ENCODE results near the gene LLCFC1. TPM values are rescaled to one million over a fixed set of nuclear protein-coding genes. Genes with fewer than 3 reads are reported as not detected.

LLCFC1 gene
- total RNA-seq, 2 donors from 2014 or later = not detected

DNA sequence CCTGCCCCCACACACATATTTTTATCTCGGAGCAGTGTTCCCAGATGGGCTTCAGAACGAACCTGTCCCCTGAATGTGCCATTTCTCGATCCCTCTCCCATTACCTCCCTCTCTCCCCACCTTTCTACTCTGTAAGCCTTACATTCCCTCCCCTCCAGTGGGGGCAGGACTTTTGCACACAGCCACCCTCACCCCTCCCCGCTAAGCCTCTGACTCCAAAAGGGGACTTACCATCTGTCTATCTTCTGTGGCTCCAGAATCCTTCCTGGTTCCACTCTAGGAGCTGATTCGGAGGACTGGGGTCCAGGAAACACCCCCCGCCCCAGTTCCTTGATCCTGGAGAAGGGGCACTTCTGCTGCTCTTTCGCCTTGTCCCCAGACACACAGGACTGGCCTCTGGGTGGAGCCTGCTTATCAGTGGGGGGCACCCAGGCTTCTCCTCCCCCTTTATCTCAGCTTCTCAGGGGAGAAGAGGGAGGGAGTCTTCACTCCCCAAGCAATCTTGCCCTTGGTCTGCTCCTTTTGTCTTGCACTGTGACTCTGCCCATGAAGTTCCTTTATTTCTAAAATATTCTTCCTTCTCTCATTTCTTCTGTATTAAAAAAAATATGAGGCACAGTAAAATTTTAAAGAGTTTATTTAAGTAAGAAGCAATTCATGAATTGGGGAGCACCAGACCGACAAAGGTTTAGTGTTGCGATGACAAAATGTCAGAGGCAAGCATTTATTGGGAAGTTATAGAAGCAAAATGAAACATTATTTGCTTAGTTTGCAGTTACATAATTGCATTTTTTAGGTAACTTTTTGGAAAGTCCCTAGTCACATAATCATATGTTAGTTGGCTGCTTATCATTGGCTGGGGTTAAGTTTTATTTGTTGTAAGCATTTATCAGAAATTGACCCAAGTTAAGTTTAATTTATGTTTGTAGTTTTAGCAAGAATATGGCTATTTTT is 23.0 kb downstream of the LLCFC1 start, which contains the start of gene KEL:
TSS of gene KEL (minus strand) at position 391 of the 954 bp plus-strand sequence. CDS start at position 234, 157 bp downstream.
- TF ChIP-seq, protein P1, sequence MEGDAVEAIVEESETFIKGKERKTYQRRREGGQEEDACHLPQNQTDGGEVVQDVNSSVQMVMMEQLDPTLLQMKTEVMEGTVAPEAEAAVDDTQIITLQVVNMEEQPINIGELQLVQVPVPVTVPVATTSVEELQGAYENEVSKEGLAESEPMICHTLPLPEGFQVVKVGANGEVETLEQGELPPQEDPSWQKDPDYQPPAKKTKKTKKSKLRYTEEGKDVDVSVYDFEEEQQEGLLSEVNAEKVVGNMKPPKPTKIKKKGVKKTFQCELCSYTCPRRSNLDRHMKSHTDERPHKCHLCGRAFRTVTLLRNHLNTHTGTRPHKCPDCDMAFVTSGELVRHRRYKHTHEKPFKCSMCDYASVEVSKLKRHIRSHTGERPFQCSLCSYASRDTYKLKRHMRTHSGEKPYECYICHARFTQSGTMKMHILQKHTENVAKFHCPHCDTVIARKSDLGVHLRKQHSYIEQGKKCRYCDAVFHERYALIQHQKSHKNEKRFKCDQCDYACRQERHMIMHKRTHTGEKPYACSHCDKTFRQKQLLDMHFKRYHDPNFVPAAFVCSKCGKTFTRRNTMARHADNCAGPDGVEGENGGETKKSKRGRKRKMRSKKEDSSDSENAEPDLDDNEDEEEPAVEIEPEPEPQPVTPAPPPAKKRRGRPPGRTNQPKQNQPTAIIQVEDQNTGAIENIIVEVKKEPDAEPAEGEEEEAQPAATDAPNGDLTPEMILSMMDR (IDR thresholded peaks at IDR 0.05) = no peak
- DNase-seq (ENCODE audit: low spot score) = no peak
- no peak within 1 kb of the TSS for H3K27ac ChIP-seq

DNA sequence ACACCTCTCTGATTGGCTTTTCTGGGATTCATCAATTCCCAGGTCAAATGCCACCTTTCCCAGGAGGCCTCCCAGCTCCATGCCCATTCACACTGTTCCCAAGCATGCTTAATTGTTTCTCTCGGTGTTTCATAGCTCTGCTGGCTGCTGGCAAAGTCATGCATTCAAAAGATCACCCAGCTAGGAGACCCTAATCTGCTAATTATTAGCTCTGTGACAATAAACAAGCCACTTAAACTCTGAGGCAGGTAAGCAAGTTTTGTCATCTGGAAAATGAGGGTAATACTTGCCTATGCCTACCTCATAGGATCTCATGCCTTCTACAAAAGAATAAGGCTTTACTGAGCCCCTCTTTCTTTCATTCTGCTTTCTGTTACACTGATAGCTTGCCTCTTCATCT is 23.7 kb downstream of the LLCFC1 start:
- H3K27me3 ChIP-seq = peaks cover 0 to 5% of the 10 kb centered on the region in 2 donors
- no peaks in the 10 kb centered on the region for H3K4me1 ChIP-seq
- no peaks in the 10 kb centered on the region for H3K9me3 ChIP-seq
- no peak overlapping the region for H3K4me3 ChIP-seq
- no peaks in the 10 kb centered on the region for H3K36me3 ChIP-seq
- DNase-seq (ENCODE audit: low spot score) = no peak
- H3K27ac ChIP-seq = no peak overlapping the region
- TF ChIP-seq, protein P1 (IDR thresholded peaks at IDR 0.05) = no peak

More for the DNA sequence above, 23.0 kb downstream of the LLCFC1 start, which contains the start of gene KEL:
- H3K4me3 ChIP-seq = no peak within 1 kb of the TSS
- H3K9me3 ChIP-seq = no peaks in the 10 kb centered on the region
- H3K27me3 ChIP-seq = peaks cover 0 to 2% of the 10 kb centered on the region in 2 donors
- H3K4me1 ChIP-seq = no peaks in the 10 kb centered on the region
- no peaks in the 10 kb centered on the region for H3K36me3 ChIP-seq

DNA sequence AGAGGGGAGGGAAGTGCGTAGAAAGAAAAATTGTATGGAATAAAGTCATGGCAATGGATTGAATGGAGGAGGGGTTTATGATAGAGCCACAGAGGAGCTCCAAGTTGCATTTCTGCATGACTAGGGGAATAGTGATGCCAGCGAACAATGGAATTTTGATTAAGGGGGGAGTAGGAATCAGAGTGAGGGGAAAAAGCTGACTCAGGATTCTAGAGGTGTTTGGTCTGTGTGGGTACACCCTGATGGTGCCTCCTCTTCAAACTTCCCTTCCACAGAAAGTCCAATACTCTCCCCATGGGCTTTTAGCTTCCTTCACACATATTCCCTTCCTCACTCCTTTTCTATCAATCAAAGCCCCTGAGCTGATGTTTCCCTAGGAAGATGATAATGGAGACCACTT is 24.7 kb downstream of the LLCFC1 start:
- H3K36me3 ChIP-seq = no peaks in the 10 kb centered on the region
- TF ChIP-seq, protein P1 (IDR thresholded peaks at IDR 0.05) = no peak
- no peak for DNase-seq (ENCODE audit: low spot score)
- H3K27ac ChIP-seq = no peak overlapping the region
- H3K4me1 ChIP-seq = no peaks in the 10 kb centered on the region
- H3K4me3 ChIP-seq = no peak overlapping the region
- H3K27me3 ChIP-seq = peaks cover 0 to 5% of the 10 kb centered on the region in 2 donors
- H3K9me3 ChIP-seq = no peaks in the 10 kb centered on the region

DNA sequence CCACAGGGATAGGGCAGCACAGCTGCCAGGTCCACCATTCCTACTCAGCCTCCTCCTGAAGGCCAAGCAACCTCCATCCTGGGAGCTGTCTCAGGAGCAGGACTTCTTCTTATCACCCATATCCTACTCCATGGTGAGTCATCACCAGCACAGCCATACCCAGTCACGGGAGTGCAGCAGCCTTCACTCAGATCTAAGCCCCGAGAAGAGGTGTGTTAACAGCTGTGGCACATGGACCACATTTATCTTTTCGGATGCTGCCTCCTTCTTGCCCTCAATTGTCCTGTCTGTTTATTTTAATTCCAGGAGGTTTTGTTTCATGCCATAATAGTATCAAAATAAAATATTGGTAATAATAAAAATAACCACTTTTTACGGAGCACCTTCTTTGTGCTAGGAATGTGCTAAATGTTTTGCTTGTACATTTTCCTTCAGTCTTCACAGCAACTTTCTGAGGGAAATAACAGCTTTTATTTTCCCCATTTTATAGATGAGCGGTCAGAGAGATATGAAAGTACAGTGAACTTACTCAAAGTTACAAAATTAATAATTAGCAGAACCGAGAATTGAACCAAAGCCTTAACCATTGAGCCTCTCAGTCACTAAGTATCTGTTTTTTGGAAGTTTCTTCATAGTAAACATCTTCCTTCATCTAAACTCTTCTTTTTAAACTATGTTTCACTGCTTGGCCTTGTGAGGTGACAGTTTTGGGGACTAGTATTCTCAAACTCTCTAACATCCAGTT is 25.4 kb downstream of the LLCFC1 start:
- Histone ChIP-seq H3K9me3 (no peaks in the 10 kb centered on the region), H3K4me3 (no peak overlapping the region), H3K4me1 (no peaks in the 10 kb centered on the region), H3K27ac (no peak overlapping the region), H3K27me3 (peaks cover 0 to 5% of the 10 kb centered on the region in 2 donors), H3K36me3 (no peaks in the 10 kb centered on the region)
- TF ChIP-seq, protein P1 (IDR thresholded peaks at IDR 0.05) = no peak
- no peak for DNase-seq (ENCODE audit: low spot score)

DNA sequence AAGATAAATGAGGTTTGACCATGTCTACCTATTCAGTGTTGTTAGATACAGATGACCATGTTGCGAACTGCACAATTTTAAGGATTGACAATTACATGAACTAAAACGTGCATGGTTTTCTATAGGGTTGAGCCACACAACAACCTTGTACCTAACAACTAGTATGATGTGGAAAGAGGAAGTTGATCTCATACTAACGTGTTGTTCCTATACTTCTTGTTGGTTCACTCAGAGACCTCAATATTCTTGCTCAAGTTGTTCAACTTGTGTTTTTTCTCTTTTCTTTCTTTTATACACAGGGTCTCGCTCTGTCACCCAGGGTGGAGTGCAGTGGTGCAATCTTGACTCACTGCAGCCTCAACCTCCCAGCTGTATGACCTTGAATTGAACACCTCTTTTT is 28.9 kb downstream of the LLCFC1 start:
- no peaks in the 10 kb centered on the region for H3K36me3 ChIP-seq
- no peak for DNase-seq (ENCODE audit: low spot score)
- TF ChIP-seq, protein P1 (IDR thresholded peaks at IDR 0.05) = no peak
- H3K9me3 ChIP-seq = no peaks in the 10 kb centered on the region
- H3K4me1 ChIP-seq = no peaks in the 10 kb centered on the region
- peaks cover 0 to 5% of the 10 kb centered on the region in 2 donors for H3K27me3 ChIP-seq
- no peak overlapping the region for H3K4me3 ChIP-seq
- no peak overlapping the region for H3K27ac ChIP-seq
